NOMO-1 (cell line): ENCODE results near the gene EPB42.
"Not testable (repeated sequence)": the region's sequence is repeated elsewhere in the genome, so short reads cannot be mapped to it uniquely, and the experiment has no call there.

Experiments used
- DNase-seq, 2 experiments: peaks; one replicate each; lab custom pipeline; 2025; ENCODE audit not compliant: unreplicated experiment in 2 of 2; lab: John Stamatoyannopoulos, UW

The EPB42 gene

DNA sequence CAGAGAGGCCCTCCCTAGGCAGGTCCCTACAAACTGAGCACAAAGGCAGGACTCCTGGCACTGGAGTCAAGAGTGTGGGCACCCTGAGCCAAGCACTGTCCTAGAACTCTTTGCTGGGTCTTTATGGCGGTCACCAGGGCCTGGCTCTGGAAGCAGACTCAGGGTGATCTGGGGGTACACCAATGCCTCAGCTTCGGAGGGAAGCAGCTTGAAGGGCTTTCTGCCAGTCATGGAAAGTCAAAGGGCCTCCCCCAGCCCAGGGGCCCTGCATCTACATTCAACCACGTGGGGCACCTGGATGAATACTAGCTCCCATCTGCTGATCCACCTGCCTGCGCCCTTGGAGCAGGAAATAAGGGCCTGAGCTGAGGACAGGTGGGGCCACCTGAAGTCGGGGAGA lies 7.4 kb downstream of the EPB42 start:
- no peak for DNase-seq

DNA sequence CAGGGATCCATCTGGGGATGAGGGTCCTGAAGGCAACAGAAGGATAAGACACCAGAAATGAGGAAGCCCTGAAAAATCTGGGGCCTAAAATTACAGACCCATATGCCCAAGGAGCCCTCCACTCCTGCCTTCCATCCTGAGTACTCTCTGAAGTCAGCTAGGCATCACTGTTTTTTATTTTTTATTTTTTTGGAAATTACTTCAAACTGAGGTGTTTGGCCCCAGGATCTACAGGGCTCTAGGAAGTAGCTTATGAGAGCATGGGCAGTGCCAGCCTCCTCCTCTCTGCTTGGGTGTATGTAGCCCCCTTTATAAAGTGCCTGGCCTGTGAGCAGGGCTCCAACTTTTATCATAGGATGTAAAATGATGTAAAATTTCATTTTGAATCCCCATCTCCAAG lies 7.9 kb downstream of the EPB42 start:
- no peak for DNase-seq

DNA sequence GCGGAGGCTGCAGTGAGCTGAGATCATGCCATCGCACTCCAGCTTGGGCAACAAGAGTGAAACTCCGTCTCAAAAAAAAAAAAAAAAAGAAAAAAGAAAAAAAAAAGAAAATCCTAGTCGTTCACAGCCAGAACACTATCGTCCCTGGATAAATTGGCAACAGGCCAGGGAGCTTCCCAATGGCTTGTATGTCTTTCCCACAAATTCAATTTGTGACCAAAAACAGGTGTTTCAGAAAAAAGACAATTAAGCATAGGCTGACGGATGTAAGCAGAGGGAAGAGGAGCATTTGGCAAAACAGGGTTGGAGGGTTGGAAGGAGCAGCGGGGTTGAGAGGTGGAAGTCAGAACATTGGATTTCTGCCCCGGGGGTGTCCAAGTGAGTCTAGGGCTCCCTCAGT lies 8.5 kb downstream of the EPB42 start:
- DNase-seq = no peak

DNA sequence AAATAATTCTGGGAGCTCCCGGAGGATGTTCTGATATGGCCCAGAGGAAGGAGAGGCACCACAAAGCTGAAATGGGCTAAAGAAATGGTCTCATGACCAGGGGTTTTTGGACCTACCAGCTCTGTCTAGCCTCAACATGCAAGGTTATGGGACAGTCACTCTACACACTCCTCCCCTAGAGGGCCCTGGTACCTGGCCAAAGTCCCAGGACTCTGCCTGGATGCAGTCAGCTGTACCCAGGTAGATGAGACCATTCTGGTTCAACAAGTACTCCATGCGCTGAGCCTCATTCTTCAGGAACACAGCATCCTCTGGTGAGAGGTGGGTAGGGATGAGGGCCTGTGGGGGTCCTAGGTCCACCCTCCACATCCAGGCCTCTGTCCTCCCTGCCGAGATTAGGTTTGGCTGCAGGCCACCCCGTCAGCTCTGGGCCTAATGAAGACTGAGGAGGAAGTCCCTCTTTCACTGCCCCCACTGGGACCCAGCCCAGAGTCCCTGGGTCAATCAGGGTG lies 9.5 kb downstream of the EPB42 start:
- DNase-seq = no peak

DNA sequence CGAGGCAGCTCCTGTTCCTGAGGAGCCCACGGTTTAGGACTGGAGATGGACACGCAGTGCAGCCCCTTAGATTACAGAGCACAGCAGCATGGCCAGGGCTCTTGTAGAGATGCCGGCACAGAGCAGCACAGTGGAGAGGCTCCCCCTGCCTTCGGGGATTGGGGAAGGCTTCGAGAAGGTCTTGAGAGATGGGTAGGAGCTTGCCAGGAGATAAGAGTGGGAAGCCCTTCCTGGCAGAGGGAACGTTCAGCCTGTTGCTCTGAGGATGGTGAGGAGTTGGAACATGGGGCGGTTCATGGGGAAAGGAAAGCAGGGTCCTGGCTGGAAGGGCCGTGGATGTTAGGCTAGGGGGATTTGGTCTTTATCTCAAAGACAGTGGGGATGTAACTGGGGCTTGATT lies 10.0 kb downstream of the EPB42 start:
- no peak for DNase-seq

DNA sequence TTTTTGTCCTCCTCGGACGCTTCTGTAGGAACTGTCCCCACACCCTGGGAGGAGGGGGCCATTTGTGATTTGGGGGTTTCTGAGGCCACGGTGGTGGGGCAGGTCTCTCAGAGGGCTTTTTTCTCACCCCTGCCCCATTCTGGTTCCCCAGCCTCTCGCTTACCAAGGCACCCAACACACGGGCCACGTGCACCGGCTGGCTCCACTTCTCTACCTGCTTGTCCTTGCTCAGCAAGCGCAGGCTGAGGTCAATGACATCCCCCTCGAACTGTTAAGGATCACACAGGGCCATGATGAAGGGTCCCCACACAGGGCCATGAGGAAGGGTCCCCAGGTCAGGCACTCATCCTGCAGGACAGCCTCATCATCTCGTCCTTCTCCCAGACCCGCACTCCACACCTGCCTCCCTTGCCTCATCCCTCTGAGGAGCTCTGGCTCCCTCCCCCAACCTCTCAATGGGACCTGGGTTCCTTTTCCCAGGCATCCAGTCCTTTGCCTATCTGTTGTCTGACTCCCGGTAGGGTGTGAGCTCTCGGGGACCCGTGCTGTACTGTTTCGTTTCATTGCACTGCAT lies 10.6 kb downstream of the EPB42 start:
- DNase-seq = no peak

DNA sequence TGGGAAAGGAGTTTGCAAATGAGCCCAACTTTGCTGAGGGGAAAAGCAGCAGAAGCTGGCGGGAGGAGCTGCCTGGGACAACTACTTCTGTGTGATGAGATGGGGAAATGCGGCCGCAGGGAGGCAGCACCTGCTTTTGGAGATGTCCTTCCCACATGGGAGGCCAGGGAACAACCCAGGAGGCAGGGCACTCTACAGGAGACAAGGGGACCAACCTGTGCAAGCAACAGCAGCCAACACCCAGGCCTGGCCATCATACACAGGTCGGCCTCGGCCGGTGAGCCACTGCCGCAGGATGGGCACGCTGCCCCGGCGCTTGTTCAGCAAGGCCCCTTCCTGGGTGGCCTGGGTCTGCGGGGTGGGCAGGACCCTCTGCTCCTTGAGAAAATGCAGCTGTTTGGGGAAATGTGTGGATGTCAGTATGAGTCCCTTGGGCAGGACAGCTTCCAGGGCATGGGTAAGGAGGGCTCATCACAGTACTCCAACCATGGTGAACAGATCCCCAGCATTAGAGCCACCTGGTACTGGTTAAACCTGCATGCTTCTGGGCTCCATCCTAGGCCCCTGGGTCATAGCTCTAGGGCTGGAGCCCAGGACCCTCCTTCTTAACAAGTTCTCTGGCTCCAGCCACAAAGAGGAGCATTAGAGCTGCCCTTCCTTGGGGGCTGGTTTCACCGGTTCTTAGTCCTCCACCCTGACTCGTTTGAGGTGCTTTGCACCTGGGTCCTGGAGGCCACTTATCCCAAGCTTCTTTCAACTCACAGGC lies 11.6 kb downstream of the EPB42 start:
- DNase-seq = no peak

DNA sequence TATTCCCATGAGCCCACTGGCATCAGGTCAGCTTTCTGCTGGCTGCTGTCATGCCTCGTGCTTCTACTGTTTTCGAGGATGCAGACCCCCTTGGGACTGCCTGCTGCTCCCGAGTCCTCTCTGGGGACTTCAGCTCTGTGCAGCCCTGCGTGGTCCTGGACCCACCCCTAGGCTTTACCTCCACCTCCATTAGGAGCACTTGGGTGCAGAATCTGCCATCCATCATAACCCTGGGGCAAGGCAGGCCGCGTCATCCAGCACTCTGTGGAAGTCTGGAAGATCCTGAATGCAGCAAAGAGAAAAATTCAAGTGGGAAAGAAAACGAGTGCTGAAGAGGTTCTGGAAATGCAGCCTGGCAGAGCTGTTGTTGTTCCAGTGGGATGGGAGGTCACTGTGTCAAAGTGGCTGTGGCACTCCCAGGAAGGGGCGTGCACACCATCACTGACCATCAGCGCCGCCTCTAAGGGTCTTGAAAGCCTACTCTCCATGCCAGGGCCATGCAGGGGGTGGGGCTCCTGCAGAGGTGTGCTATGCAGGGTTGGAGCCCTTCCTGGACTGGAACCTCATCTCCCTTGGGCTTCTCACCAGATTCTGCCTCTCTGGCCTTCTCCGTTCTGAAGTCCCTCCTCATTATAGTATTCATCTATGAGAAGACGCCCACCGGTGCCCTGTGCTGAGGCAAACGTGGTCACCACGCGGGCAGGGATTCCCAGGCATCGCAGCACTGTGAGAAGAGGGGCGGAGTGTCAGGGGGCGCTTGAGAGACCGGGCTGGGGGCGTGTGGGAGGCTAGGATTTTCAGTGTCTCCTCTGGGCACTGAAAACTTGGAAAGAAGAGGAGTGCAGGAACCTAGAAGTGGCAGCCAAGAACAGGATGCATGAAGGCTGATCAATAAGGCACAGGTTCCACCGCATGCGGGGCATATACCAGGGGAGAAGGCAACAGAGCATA lies 12.5 kb downstream of the EPB42 start:
- no peak for DNase-seq

DNA sequence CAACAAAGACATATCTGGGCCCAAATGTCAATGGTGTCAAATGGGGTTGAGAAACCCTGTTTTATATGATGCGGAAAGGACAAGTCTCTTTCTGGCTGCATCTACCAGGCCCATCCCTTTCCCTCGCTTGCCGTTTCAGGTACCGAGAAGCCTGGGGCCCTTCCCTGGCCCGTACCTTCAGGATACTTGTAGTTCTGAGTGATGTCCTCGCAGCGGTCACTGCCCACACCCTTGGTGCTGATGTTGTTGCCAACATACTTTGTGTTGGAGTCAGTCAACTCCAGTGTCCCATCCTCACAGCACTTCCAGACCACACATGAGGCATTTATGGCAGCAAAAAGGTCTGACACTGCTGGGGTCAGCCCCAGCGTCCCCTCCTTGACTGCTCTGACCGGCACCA lies 13.8 kb downstream of the EPB42 start:
- no peak for DNase-seq

DNA sequence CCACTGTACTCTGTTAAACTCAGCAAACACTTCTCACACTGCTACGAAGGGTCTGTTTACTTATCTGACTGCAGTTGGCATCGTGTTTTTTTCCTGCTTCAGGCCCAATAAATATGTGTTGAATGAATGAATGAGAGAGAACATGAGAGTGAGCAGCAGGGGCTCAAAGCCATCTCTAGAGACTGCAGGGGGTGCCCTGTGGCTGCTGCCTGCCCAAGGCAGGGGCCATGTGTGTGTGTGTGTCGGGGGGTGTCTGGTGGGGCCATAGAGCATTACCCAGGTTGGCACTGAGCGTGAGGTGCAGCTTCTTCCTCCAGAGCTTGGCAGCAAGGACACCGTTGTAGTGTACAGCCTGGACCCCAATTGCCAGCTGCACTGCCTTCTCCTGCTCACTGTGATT lies 14.8 kb downstream of the EPB42 start:
- DNase-seq = no peak

DNA sequence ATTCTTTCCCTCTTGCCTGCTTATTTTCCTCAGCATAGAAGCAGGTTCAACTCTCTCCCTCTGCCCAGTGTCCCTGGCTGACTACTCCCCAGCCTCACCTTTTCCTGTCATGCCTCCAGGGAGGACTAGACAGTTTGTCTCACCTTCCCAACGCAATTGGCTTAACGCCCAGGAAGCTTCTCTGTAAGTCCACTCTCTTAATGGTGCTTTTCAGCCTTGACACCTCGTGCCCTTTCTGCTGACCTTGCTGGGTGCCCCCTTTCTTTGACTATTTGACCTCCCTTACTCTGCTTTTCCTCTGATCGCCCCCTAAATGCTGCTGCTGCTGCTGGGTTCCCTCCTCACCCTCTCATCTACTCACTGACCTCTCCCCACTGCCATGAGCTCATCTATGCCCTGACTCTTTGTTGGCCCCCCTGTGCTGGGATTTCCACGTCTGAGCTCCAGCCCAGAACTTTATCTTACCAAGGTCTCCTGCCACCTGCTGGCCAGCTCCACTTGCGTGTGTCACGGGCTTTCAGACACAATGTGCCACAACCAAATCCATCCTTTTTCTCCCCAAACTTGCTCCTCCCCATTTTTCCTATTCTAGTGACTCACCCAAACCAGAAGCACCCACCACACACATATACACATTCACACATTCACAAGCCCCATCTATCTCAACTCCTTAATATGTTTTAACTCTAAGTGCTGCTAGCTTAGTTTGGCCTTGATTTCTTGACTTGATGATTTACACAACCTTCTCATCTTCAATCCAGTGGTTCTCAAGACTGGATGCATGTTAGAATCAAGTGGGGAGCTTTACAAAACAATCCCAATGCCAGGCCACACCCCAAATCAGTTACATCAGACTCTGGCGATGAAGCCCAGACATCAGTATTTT lies 16.6 kb downstream of the EPB42 start:
- DNase-seq = peak; percentile 20 to 26

DNA sequence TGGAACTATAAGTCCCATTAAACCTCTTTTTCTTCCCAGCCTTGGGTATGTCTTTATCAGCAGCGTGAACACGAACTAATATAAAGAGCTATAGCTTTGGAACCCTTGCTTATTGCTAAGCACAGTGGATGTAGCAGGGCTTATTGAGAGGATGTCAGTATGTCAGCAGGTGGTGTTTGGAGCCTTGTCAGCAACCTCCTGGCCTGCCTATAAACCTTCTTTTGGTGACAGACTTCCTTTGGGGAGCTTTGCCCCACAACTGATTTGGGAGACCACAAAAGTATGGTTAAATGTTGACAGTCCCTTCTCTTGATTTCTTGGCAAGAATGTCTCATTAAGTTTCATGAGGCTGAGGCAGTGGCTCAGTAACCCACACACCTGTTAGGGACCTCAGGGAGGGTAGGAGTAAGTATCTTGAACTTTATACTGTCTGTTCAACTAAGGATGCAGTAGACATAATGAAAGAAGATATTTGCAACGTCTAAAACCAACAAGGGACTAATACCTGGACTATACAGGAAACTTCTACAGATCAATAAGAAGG lies 20.8 kb downstream of the EPB42 start:
- DNase-seq = no peak

DNA sequence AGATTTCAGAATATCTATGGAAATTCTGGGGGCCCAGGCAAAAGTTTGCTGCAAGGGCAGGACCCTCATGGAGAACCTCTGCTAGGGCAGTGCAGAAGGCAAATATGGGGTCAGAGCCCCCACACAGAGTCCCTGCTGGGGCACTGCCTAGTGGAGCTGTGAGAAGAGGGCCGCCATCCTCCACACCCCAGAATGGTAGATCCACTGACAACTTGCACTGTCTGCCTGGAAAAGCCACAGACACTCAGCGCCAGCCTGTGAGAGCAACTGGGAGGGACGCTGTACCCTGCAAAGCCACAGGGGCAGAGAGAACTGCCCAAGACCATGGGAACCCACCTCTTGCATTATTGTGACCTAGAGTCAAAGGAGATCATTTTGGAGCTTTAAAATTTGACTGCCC lies 21.8 kb downstream of the EPB42 start:
- no peak for DNase-seq

DNA sequence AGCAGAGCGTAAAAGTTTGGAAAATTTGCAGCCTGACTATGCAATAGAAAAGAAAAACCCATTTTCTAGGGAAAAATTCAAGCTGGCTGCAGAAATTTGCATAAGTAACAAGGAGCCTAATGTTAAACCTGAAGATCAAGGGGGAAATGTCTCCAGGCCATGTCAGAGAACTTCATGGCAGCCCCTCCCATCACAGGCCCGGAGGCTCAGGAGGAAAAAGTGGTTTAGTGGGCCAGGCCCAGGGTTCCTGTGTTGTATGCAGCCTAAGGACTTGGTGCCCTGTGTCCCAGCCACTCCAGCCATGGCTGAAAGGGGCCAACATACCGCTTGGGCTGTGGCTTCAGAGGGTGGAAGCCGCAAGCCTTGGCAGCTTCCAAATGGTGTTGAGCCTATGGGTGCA lies 22.3 kb downstream of the EPB42 start:
- DNase-seq = not testable (repeated sequence)

DNA sequence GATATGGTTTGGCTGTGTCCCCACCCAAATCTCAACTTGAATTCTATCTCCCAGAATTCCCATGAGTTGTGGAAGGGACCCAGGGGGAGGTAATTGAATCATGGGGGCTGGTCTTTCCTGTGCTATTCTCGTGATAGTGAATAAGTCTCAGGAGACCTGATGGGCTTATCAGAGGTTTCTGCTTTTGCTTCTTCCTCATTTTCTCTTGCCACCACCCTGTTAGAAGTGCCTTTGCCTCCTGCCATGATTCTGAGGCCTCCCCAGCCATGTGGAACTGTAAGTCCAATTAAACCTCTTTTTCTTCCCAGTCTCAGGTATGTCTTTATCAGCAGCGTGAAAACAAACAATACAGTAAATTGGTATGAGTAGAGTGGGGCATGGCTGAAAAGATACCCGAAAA lies 23.0 kb downstream of the EPB42 start:
- DNase-seq = not testable (repeated sequence)

DNA sequence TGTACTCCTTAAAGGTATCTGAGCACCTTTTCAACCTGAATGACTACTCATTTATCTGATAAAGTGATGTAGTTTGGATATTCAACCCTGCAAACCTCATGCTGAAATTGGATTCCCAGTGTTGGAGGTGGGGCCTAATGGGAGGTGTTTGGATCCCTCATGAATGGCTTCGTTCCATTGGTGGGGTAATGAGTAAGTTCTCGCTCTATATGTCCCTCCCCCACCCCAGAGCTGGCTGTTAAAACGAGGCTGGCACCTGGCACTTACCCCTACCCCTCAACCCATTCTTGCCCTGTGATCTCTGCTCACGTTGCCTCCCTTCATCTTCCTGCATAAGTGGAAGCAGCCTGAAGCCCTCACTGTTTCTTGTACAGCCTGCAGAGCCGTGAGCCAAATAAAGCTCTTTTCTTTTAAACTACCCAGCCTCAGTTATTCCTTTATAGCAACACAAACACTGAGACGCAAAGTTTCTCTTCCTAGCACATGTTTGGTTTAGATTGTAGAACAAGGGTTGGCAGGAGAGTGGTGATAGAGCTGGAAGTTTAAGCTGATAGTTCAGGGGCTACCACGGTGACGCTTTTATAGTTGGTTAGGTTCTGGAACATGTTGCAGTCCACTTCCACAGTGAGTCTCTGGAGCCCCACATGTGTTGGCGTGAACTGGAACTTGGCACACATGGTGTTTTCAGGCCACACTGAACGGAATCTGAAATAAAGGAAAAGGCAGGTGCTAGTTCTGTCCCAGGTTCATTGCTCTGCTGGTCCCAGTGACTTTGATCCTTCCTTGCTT lies 23.9 kb downstream of the EPB42 start:
- DNase-seq = no peak

DNA sequence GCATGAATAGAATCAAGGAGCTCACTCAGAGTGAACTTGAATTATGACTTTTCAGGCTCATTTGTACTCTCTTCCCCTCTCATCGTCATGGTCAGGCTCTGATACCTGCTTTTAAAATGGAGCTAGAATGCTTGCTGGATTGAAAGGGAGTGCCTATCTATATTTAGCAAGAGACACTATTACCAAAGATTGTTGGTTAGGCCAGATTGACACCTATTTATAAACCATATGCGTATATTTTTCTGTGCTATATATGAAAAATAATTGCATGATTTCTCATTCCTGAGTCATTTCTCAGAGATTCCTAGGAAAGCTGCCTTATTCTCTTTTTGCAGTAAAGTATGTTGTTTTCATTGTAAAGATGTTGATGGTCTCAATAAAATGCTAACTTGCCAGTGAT lies 26.0 kb downstream of the EPB42 start:
- DNase-seq = no peak

DNA sequence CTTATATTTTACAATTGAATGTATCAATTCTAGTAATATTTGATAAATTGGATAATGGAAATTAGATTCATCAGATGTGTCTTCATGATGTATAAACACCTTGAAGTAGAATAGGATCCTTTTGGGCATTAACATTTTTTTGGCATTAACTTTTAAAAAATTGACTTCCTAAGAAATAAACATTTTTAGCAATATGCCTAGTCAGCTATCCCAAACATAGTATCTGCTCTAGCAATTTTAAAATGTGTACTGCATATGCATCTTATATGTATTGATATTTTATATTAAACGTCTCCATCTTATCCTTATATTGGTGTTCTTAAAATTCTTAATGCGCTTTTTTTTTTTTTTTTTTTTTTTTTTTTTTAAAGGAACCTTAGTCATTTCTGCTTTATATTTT lies 27.1 kb downstream of the EPB42 start:
- no peak for DNase-seq

DNA sequence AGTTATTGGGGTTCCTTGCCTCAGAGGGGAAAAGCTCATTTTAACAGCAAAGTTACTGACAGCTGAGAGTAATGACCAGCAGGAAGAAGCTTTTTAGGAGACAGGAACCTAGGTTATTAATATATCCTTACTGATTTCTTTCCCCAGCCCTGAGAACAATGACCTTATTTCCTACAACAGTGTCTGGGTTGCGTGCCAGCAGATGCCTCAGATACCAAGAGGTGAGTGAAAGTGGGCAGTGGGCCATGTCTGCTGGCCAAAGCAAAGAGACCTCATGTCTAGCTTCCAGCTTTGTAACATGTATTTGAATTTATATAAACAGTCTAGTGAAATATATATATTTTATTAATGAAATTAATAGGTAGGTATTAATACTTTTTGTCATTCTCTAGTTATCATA lies 30.6 kb downstream of the EPB42 start:
- no peak for DNase-seq
